KBM-7 (cell line): ENCODE data around the gene PRKCE.

ENCODE experiments used
- DNase-seq: peaks from one replicate; pipeline ENCODE4 v3.0.0-alpha.2; 2015
- in situ Hi-C: fragments of 300-500 bp; cut with MboI; formaldehyde crosslinking; loops from 2 replicates; pipeline ENCODE4 v1.14.3; 2020; ENCODE audit warnings: low sequenced_read_pairs, low pct_unique_long_range_greater_than_20kb, mixed read lengths

The PRKCE gene

GRCh38 chr2:45813003-45813941 is 161.8 kb downstream of the PRKCE start:
- no peak for DNase-seq
- in situ Hi-C loops: no loop called here

- no peak for DNase-seq
- in situ Hi-C loops: no loop called here
Measured at GRCh38 chr2:45814488-45814887, 163.0 kb downstream of the PRKCE start.

- in situ Hi-C loops: no loop called here
- DNase-seq: no peak
Measured at GRCh38 chr2:45814951-45815621, 163.6 kb downstream of the PRKCE start.

DNA sequence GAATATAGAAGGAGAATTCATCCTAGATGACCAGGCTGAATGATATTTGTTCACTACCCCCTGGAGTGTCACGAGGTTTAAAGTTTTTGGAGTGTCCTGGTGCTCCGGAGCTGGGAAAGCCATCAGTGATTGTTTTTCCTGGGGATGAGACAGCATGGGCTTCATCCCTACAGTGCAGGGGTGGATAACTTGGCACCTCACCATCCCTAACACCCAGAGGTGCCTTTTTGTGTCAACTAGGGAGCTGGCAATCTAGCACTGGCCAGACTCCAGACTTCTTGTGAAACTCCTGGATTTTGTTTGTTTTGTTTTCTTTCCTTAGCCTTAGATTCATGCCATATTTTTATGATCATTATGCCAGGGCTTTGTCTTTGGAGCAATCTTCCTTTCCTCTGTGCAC is 164.8 kb downstream of the PRKCE start:
- in situ Hi-C loops: no loop called here

DNA sequence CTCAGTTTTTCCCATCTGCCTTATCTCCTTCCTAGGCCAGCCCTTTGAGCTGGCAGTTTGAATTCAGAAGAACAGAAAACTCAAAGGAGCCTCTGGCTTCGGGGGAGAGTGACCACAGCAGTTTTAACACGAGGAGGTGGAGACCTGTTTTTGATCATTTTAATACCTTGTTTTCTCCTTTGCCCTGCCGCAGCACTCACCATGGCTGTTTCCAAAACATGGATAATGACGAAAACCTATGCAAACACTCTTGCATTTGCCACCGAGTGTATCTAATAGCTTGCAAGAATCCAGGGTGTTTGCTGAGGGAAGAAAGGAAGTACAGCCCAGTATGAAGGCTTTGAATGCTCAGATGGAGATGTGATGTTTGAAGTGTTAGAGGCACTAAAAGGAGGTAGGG is 167.1 kb downstream of the PRKCE start:
- in situ Hi-C loops: no loop called here
- no peak for DNase-seq

More for the DNA sequence above, 164.8 kb downstream of the PRKCE start:
- DNase-seq: no peak

GRCh38 chr2:45820048-45820447 is 168.6 kb downstream of the PRKCE start:
- no peak for DNase-seq
- in situ Hi-C loops: no loop called here

GRCh38 chr2:45821558-45822271 is 170.2 kb downstream of the PRKCE start:
- in situ Hi-C loops: no loop called here
- DNase-seq: no peak

- in situ Hi-C loops: no loop called here
- DNase-seq: no peak
Measured at GRCh38 chr2:45822272-45822630, 170.8 kb downstream of the PRKCE start.

DNA sequence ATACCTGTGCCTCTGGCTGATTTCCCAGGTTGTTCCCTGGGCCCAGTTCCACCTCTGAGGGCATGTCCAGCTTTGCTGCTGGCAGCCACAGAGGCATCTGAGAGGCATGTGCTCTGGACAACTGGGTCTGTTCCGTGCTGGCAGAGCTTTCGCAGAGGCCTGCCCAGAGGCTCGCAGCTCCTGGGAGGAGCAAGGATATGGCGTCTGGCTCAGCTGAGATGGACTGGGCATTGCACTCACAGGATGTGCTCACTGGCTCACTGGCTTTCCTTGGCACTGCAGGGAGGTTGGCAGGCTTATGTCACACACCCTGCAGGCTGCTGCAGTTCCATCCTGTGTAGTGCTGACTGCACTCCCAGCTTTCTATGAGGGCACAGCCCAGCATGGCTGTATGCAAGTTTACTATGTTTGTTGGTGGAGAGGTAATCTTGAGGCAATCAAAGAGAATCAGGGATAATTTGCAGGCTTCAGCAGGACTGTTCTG is 172.3 kb downstream of the PRKCE start:
- DNase-seq: no peak
- in situ Hi-C loops: no loop called here

GRCh38 chr2:45825001-45825651 is 173.7 kb downstream of the PRKCE start:
- peak; percentile 53 for DNase-seq
- in situ Hi-C loops: no loop called here

- no peak for DNase-seq
- in situ Hi-C loops: no loop called here
Measured at GRCh38 chr2:45826460-45826859, 175.0 kb downstream of the PRKCE start.

DNA sequence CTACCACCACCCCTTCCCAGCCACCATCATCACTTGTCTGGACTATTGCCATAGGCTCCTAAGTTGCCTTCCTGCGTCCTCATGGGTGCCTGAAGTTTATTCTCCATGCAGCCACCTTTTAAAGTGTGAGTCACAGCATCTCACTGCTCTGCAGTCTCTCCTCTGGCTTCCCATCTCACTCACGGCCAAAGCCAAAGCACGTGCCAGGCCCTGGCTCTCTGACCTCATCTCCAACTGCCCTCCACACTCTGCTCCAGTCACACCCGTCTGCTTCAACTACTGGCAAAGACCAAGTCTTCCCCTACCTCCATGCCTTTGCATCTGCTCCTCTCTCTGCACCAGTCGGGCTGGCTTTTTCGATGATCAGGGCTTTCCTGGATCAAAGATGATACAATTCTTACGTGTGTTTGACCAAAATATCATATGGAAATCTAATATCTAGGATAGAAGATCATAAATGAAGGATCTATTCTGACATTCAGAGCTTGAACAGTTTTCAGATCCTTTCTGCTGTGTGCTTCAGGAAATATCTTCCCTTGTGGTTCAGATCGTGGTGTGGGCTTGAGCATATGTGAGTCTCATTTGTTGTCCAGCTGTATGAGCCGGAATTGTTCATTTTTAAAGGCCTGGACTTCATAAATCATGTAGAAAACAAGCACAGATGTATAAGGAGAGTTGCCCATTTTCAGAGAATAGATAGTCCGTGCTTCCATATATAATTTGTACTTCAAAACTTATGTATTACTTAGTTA is 175.6 kb downstream of the PRKCE start:
- in situ Hi-C loops: no loop called here
- DNase-seq: no peak

- DNase-seq: no peak
- in situ Hi-C loops: no loop called here
Measured at GRCh38 chr2:45830322-45830721, 178.8 kb downstream of the PRKCE start.

DNA sequence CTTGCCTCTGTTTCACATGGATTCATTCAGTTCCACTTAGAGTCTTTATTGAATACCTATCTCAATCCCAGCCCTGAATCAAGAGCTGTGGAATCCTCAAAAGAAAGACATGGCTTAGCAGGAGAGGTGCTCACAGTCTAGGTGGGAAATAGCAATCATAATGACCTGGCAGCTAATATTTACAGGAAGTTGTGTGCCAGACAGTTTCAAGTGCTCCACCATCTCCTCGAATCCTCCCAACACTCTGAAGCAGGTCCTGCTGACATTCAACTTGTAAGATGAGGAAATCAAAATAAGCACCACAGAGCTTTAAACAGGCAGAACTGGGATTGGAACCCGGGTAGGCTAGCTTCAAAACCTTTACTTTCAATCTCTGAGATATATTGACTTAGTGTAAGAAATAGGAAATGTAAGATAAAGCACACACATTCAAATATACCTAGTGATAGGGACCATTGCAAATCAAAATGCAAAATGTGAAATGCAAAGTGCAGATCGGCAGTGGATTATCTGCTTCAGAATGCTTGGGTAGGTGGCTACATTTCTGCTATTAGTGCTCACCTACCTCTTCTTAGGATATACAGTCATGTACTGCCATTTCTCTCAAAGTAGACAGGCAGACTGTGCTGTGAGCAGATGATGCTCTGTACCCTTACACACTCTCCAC is 182.0 kb downstream of the PRKCE start:
- in situ Hi-C loops: no loop called here
- no peak for DNase-seq

DNA sequence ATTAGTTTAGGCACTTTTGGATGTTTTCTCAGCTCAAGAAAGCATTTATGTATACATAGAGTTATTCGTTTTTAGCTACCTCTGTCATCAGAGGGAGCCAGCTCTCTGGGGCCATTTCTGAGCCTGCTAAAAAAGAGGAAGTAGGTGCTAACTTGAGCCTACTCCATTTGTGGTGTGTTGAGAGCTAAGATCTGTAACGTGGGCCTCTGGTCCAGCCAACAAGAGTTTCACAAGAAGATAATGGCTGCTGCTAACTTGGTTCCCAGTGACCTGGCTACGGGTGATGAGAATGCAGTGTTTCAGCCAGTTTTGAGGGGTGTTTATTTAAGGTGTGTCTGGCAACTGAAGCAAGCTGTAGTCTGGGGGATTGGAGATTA is 182.5 kb downstream of the PRKCE start:
- in situ Hi-C loops: no loop called here

GRCh38 chr2:45834372-45834771 is 182.9 kb downstream of the PRKCE start:
- in situ Hi-C loops: no loop called here
- no peak for DNase-seq

More for the DNA sequence above, 182.5 kb downstream of the PRKCE start:
- DNase-seq: peak; percentile 81

- in situ Hi-C loops: no loop called here
- DNase-seq: no peak
Measured at GRCh38 chr2:45834858-45835257, 183.4 kb downstream of the PRKCE start.

GRCh38 chr2:45836316-45836715 is 184.8 kb downstream of the PRKCE start:
- in situ Hi-C loops: no loop called here
- DNase-seq: no peak
